Liver (tissue), 3 donors: ENCODE data around the gene MAN1A2.

Experiments used
- EGR1 ChIP-seq, 2 donors: IDR thresholded peaks; 2 replicates each; pipeline ENCODE4 v1.6.1; 2016 to 2018; ENCODE audit warnings: antibody characterized with exemption in 2 of 2, low read depth in 2 of 2
- HNF4A ChIP-seq, 2 donors: conservative IDR thresholded peaks; 2 replicates each; pipeline ENCODE4 v1.6.1; 2016; ENCODE audit warnings: antibody characterized with exemption in 2 of 2, mild to moderate bottlenecking in 2 of 2
- JUND ChIP-seq, 2 donors: IDR thresholded peaks; 2 replicates each; pipeline ENCODE4 v1.6.1; 2016; ENCODE audit warnings: antibody characterized with exemption in 2 of 2
- MAX ChIP-seq: IDR thresholded peaks from 2 replicates; pipeline ENCODE4 v1.6.1; 2016; ENCODE audit warnings: antibody characterized with exemption
- RAD21 ChIP-seq, 2 donors: IDR thresholded peaks; 2 replicates each; pipeline ENCODE4 v1.6.1; 2016; ENCODE audit warnings: antibody characterized with exemption in 2 of 2, mild to moderate bottlenecking in 2 of 2
- REST ChIP-seq: IDR thresholded peaks from 2 replicates; pipeline ENCODE4 v1.6.1; 2016; ENCODE audit warnings: antibody characterized with exemption, mild to moderate bottlenecking
- SP1 ChIP-seq: IDR thresholded peaks from 2 replicates; pipeline ENCODE4 v1.6.1; 2018; ENCODE audit warnings: antibody characterized with exemption, mild to moderate bottlenecking
- TF ChIP-seq, protein P1 (sequence below): fragments of 150-350 bp; IDR thresholded peaks from 2 replicates; pipeline ENCODE4 v1.5.1; 2017; ENCODE audit warnings: improper control_type of control experiment, low read depth, low read length; ENCODE audit not compliant: missing input control
- TF ChIP-seq, protein P2 (sequence below): IDR thresholded peaks from 2 replicates; pipeline ENCODE4 v1.6.1; 2016; ENCODE audit warnings: antibody characterized with exemption
- donor health status: healthy.
- donor health status: healthy.

DNA sequence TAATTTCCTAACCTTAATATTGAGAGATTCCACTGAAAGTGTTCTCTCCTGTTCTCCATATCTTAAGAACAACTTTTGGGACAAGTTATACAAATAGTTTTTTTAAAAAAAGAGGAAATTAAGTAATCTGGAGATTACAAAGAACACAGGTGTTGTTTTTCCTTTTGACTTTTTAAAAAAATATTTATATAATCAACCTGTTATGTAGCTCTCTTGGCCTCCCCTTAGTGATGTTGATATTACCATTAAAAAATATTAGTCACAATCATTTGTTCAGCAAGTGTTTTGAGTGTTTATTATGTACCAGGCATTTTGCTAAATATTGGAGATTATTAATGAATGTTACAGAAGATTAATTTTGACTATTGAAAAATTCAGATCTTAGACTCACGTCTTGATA is 8.1 kb downstream of the MAN1A2 start:
- TF ChIP-seq, protein P1, sequence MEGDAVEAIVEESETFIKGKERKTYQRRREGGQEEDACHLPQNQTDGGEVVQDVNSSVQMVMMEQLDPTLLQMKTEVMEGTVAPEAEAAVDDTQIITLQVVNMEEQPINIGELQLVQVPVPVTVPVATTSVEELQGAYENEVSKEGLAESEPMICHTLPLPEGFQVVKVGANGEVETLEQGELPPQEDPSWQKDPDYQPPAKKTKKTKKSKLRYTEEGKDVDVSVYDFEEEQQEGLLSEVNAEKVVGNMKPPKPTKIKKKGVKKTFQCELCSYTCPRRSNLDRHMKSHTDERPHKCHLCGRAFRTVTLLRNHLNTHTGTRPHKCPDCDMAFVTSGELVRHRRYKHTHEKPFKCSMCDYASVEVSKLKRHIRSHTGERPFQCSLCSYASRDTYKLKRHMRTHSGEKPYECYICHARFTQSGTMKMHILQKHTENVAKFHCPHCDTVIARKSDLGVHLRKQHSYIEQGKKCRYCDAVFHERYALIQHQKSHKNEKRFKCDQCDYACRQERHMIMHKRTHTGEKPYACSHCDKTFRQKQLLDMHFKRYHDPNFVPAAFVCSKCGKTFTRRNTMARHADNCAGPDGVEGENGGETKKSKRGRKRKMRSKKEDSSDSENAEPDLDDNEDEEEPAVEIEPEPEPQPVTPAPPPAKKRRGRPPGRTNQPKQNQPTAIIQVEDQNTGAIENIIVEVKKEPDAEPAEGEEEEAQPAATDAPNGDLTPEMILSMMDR, result no peak
- no peak for TF ChIP-seq JUND (IDR thresholded peaks at IDR 0.05)
- no peak for TF ChIP-seq MAX
- TF ChIP-seq EGR1 (IDR thresholded peaks at IDR 0.05; ENCODE audit: low read depth in 2 of 2), result no peak
- no peak for TF ChIP-seq RAD21 (IDR thresholded peaks at IDR 0.05)
- TF ChIP-seq REST, result no peak
- TF ChIP-seq HNF4A (conservative IDR thresholded peaks at IDR 0.05), result no peak
- TF ChIP-seq SP1, result no peak
- TF ChIP-seq, protein P2, sequence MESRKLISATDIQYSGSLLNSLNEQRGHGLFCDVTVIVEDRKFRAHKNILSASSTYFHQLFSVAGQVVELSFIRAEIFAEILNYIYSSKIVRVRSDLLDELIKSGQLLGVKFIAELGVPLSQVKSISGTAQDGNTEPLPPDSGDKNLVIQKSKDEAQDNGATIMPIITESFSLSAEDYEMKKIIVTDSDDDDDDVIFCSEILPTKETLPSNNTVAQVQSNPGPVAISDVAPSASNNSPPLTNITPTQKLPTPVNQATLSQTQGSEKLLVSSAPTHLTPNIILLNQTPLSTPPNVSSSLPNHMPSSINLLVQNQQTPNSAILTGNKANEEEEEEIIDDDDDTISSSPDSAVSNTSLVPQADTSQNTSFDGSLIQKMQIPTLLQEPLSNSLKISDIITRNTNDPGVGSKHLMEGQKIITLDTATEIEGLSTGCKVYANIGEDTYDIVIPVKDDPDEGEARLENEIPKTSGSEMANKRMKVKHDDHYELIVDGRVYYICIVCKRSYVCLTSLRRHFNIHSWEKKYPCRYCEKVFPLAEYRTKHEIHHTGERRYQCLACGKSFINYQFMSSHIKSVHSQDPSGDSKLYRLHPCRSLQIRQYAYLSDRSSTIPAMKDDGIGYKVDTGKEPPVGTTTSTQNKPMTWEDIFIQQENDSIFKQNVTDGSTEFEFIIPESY, result no peak
